Astrocyte (in vitro differentiated cells and primary cell): ENCODE measurements around the gene MRPL57. TPM values are rescaled to one million over a fixed set of nuclear protein-coding genes. Genes with fewer than 3 reads are reported as not detected.
"Not testable (repeated sequence)": the region's sequence is repeated elsewhere in the genome, so short reads cannot be mapped to it uniquely, and the experiment has no call there.

Experiments used
- DNase-seq: peaks from one replicate; pipeline ENCODE4 v3.0.0-alpha.2; 2010; ENCODE audit warnings: low read depth
- FAIRE-seq: peaks from 2 replicates; lab custom pipeline; 2011; peaks lifted over from hg19 to GRCh38; lab: Jason Lieb, UNC
- H2AFZ ChIP-seq: 2 replicates; pipeline ENCODE4 v1.6.0; 2012; ENCODE audit warnings: low read depth, low read length, inconsistent platforms
- H3K27ac ChIP-seq: 2 replicates; pipeline ENCODE4 v1.5.1; 2011; ENCODE audit warnings: low read depth, low read length, inconsistent platforms
- H3K27me3 ChIP-seq: 2 replicates; pipeline ENCODE4 v1.6.0; 2011; ENCODE audit warnings: low read length, inconsistent platforms; ENCODE audit not compliant: insufficient read depth
- H3K36me3 ChIP-seq: 2 replicates; pipeline ENCODE4 v1.5.1; 2011; ENCODE audit warnings: low read length, inconsistent platforms; ENCODE audit not compliant: insufficient read depth
- H3K4me1 ChIP-seq: 2 replicates; pipeline ENCODE4 v1.5.1; 2011; ENCODE audit warnings: low read length, inconsistent platforms; ENCODE audit not compliant: insufficient read depth
- H3K4me2 ChIP-seq: 2 replicates; pipeline ENCODE4 v1.6.0; 2012; ENCODE audit warnings: low read length, inconsistent platforms
- H3K4me3 ChIP-seq: 2 replicates; pipeline ENCODE4 v1.5.1; 2011; ENCODE audit warnings: low read depth, mild to moderate bottlenecking, low read length, inconsistent platforms; ENCODE audit not compliant: insufficient read depth
- H3K79me2 ChIP-seq: 2 replicates; pipeline ENCODE4 v1.6.0; 2012; ENCODE audit warnings: mild to moderate bottlenecking, low read length, inconsistent platforms; ENCODE audit not compliant: insufficient read depth
- H3K9ac ChIP-seq: 2 replicates; pipeline ENCODE4 v1.6.0; 2012; ENCODE audit warnings: mild to moderate bottlenecking, low read length, inconsistent platforms
- H3K9me3 ChIP-seq: 2 replicates; pipeline ENCODE4 v1.5.1; 2012; ENCODE audit warnings: low read depth, mild to moderate bottlenecking, low read length, inconsistent platforms; ENCODE audit not compliant: insufficient read depth
- H4K20me1 ChIP-seq: 2 replicates; pipeline ENCODE4 v1.6.0; 2012; ENCODE audit warnings: low read length, inconsistent platforms; ENCODE audit not compliant: insufficient read depth
- H3K27ac Mint-ChIP-seq: one replicate; pipeline ENCODE4 v1.8.0; 2021; ENCODE audit warnings: mild to moderate bottlenecking, mixed read lengths; ENCODE audit not compliant: unreplicated experiment
- H3K27me3 Mint-ChIP-seq: one replicate; pipeline ENCODE4 v1.8.0; 2021; ENCODE audit warnings: low read depth, mixed read lengths; ENCODE audit not compliant: unreplicated experiment
- H3K36me3 Mint-ChIP-seq: one replicate; pipeline ENCODE4 v1.8.0; 2021; ENCODE audit warnings: low read depth, mixed read lengths; ENCODE audit not compliant: unreplicated experiment
- H3K4me1 Mint-ChIP-seq: one replicate; pipeline ENCODE4 v1.8.0; 2021; ENCODE audit warnings: low read depth, mixed read lengths; ENCODE audit not compliant: unreplicated experiment
- H3K4me3 Mint-ChIP-seq: one replicate; pipeline ENCODE4 v1.8.0; 2021; ENCODE audit warnings: mild to moderate bottlenecking, moderate library complexity, mixed read lengths; ENCODE audit not compliant: unreplicated experiment
- H3K9me3 Mint-ChIP-seq: one replicate; pipeline ENCODE4 v1.8.0; 2021; ENCODE audit warnings: mild to moderate bottlenecking, mixed read lengths; ENCODE audit not compliant: unreplicated experiment
- CTCF ChIP-seq: IDR thresholded peaks from 2 replicates; pipeline ENCODE4 v1.5.1; 2011; ENCODE audit warnings: low read depth, mild to moderate bottlenecking, inconsistent platforms, low read length, moderate library complexity; ENCODE audit not compliant: insufficient read depth
- EZH2 ChIP-seq: IDR thresholded peaks from 2 replicates; pipeline ENCODE4 v1.6.1; 2012; ENCODE audit warnings: mild to moderate bottlenecking, low read length, inconsistent platforms; ENCODE audit not compliant: insufficient read depth
- total RNA-seq: library from RNA; stranded (reverse); gene quantifications from 2 replicates; pipeline ENCODE4 v1.2.1, GENCODE V29; 2021

Gene MRPL57
- total RNA-seq, 1 donor from 2014 or later: 14.2 TPM

GRCh38 chr13:21134475-21134874 lies 42.0 kb upstream of the MRPL57 start:
- Histone ChIP-seq H3K4me2 (no peak overlapping the region), H3K36me3 (no peaks in the 10 kb centered on the region), H3K27me3 (no peaks in the 10 kb centered on the region), H3K27ac (no peak overlapping the region), H3K4me1 (peaks cover under 1% of the 10 kb centered on the region), H3K9me3 (no peaks in the 10 kb centered on the region), H3K79me2 (no peaks in the 10 kb centered on the region), H4K20me1 (no peaks in the 10 kb centered on the region), H3K9ac (no peak overlapping the region), H3K4me3 (no peak overlapping the region), H2AFZ (peak overlapping the region; percentile 26)
- Mint-ChIP-seq H3K27me3 (no peaks in the 10 kb centered on the region), H3K36me3 (no peaks in the 10 kb centered on the region), H3K4me3 (no peak overlapping the region), H3K27ac (no peak overlapping the region), H3K9me3 (no peaks in the 10 kb centered on the region), H3K4me1 (no peaks in the 10 kb centered on the region)
- no peak for DNase-seq
- TF ChIP-seq CTCF (no peak), EZH2 (no peak)
- no peak for FAIRE-seq

- H3K9me3 ChIP-seq, FAIRE-seq, H3K27me3 Mint-ChIP-seq, H3K27ac Mint-ChIP-seq, H3K4me2 ChIP-seq, H3K36me3 ChIP-seq, H3K4me3 Mint-ChIP-seq, H3K79me2 ChIP-seq, H3K4me1 Mint-ChIP-seq, H2AFZ ChIP-seq, H3K9ac ChIP-seq, H3K36me3 Mint-ChIP-seq, H3K4me1 ChIP-seq, H3K27me3 ChIP-seq, H3K4me3 ChIP-seq, H4K20me1 ChIP-seq, H3K27ac ChIP-seq, DNase-seq, H3K9me3 Mint-ChIP-seq: not testable (repeated sequence)
These were observed 40.6 kb upstream of the MRPL57 start for GRCh38 chr13:21135833-21136232.

- H3K27me3 Mint-ChIP-seq: no peaks in the 10 kb centered on the region
- no peak for FAIRE-seq
- H3K4me1 ChIP-seq: peaks cover 8% of the 10 kb centered on the region
These were observed 38.8 kb upstream of the MRPL57 start for GRCh38 chr13:21137696-21138095.

More at GRCh38 chr13:21137696-21138095, 38.8 kb upstream of the MRPL57 start:
- H3K9ac ChIP-seq: no peak overlapping the region
- H3K4me3 Mint-ChIP-seq: no peak overlapping the region
- H3K9me3 Mint-ChIP-seq: no peaks in the 10 kb centered on the region
- H3K27ac ChIP-seq: no peak overlapping the region
- peaks cover 7% of the 10 kb centered on the region for H3K4me1 Mint-ChIP-seq
- H3K36me3 ChIP-seq: peaks cover 3% of the 10 kb centered on the region
- H3K27ac Mint-ChIP-seq: no peak overlapping the region
- peaks cover 11% of the 10 kb centered on the region for H4K20me1 ChIP-seq
- H3K4me2 ChIP-seq: no peak overlapping the region
- H3K9me3 ChIP-seq: no peaks in the 10 kb centered on the region
- H3K27me3 ChIP-seq: no peaks in the 10 kb centered on the region
- DNase-seq: peak; percentile 11
- no peak for TF ChIP-seq EZH2
- no peak for TF ChIP-seq CTCF
- H3K4me3 ChIP-seq: no peak overlapping the region
- H3K79me2 ChIP-seq: peaks cover 24% of the 10 kb centered on the region
- no peak overlapping the region for H2AFZ ChIP-seq
- H3K36me3 Mint-ChIP-seq: peaks cover 4% of the 10 kb centered on the region
